Epithelial cell of prostate (primary cell): Measurements from ENCODE around the gene ABTB1.
"Not testable (repeated sequence)": the region's sequence is repeated elsewhere in the genome, so short reads cannot be mapped to it uniquely, and the experiment has no call there.

Experiments used
- DNase-seq: peaks from one replicate; pipeline ENCODE4 v3.0.0-alpha.2; 2011; ENCODE audit warnings: low read depth, low spot score
- H3K27ac ChIP-seq: fragments of 450-650 bp; 2 replicates; pipeline ENCODE4 v1.5.1; 2017; ENCODE audit warnings: mild to moderate bottlenecking

Gene ABTB1

GRCh38 chr3:127647166-127647844 is 25.4 kb upstream of the ABTB1 start:
- H3K27ac ChIP-seq: no peak overlapping the region

GRCh38 chr3:127647845-127648204 is 24.9 kb upstream of the ABTB1 start:
- H3K27ac ChIP-seq: no peak overlapping the region
- DNase-seq: no peak

More at GRCh38 chr3:127647166-127647844, 25.4 kb upstream of the ABTB1 start:
- DNase-seq: no peak

- no peak for DNase-seq
- H3K27ac ChIP-seq: no peak overlapping the region
Measured at GRCh38 chr3:127650236-127650635, 22.5 kb upstream of the ABTB1 start.

- H3K27ac ChIP-seq: no peak overlapping the region
- DNase-seq: no peak
Measured at GRCh38 chr3:127651516-127652172, 21.1 kb upstream of the ABTB1 start.

- DNase-seq: no peak
Measured at GRCh38 chr3:127652246-127652995, 20.3 kb upstream of the ABTB1 start.

GRCh38 chr3:127654374-127654773 is 18.4 kb upstream of the ABTB1 start:
- H3K27ac ChIP-seq: no peak overlapping the region
- no peak for DNase-seq

More at GRCh38 chr3:127652246-127652995, 20.3 kb upstream of the ABTB1 start:
- no peak overlapping the region for H3K27ac ChIP-seq

GRCh38 chr3:127654993-127655392 is 17.8 kb upstream of the ABTB1 start:
- H3K27ac ChIP-seq, DNase-seq: not testable (repeated sequence)

- no peak for DNase-seq
Measured at GRCh38 chr3:127655641-127656040, 17.1 kb upstream of the ABTB1 start.

GRCh38 chr3:127656906-127657305 is 15.8 kb upstream of the ABTB1 start:
- no peak for DNase-seq
- no peak overlapping the region for H3K27ac ChIP-seq

More at GRCh38 chr3:127655641-127656040, 17.1 kb upstream of the ABTB1 start:
- no peak overlapping the region for H3K27ac ChIP-seq

GRCh38 chr3:127658234-127658633 is 14.5 kb upstream of the ABTB1 start:
- no peak overlapping the region for H3K27ac ChIP-seq
- no peak for DNase-seq

- DNase-seq: no peak
- H3K27ac ChIP-seq: no peak overlapping the region
Measured at GRCh38 chr3:127660621-127661251, 12.0 kb upstream of the ABTB1 start.

- H3K27ac ChIP-seq: no peak overlapping the region
- no peak for DNase-seq
Measured at GRCh38 chr3:127661600-127661999, 11.2 kb upstream of the ABTB1 start.

- no peak overlapping the region for H3K27ac ChIP-seq
- no peak for DNase-seq
Measured at GRCh38 chr3:127662001-127662469, 10.7 kb upstream of the ABTB1 start.

- H3K27ac ChIP-seq: no peak overlapping the region
- DNase-seq: no peak
Measured at GRCh38 chr3:127663151-127663550, 9.6 kb upstream of the ABTB1 start.

- DNase-seq: no peak
- H3K27ac ChIP-seq: no peak overlapping the region
Measured at GRCh38 chr3:127665165-127665564, 7.6 kb upstream of the ABTB1 start.

GRCh38 chr3:127665586-127665985 is 7.2 kb upstream of the ABTB1 start:
- no peak overlapping the region for H3K27ac ChIP-seq
- DNase-seq: no peak

GRCh38 chr3:127666676-127667075 is 6.1 kb upstream of the ABTB1 start:
- no peak for DNase-seq
- no peak overlapping the region for H3K27ac ChIP-seq

- no peak overlapping the region for H3K27ac ChIP-seq
- DNase-seq: no peak
Measured at GRCh38 chr3:127667119-127667681, 5.6 kb upstream of the ABTB1 start.

GRCh38 chr3:127668906-127669305 is 3.8 kb upstream of the ABTB1 start:
- no peak overlapping the region for H3K27ac ChIP-seq
- no peak for DNase-seq

GRCh38 chr3:127669541-127670228 is 3.1 kb upstream of the ABTB1 start:
- H3K27ac ChIP-seq: no peak overlapping the region

More at GRCh38 chr3:127669541-127670228, 3.1 kb upstream of the ABTB1 start:
- no peak for DNase-seq
